Stomach (tissue), 4 donors: ENCODE measurements around the gene TAS2R7.

Experiments
- POLR2AphosphoS5 ChIP-seq, 3 donors: sonication (generic); formaldehyde crosslinking; IDR thresholded peaks; one replicate each; pipeline ENCODE4 v1.6.1; 2016; ENCODE audit warnings: antibody characterized with exemption in 3 of 3
- TF ChIP-seq, protein P1 (sequence below), 7 experiments: fragments of 450-650 bp in 4 of 7; fragments of 200-600 bp in 3 of 7; sonication (generic) in 3 of 7; IDR thresholded peaks; one replicate each; pipeline ENCODE4 v1.5.1; 2016 to 2019; ENCODE audit warnings: antibody characterized with exemption in 7 of 7, control low read depth in 2 of 7, mild to moderate bottlenecking in 1 of 7

DNA sequence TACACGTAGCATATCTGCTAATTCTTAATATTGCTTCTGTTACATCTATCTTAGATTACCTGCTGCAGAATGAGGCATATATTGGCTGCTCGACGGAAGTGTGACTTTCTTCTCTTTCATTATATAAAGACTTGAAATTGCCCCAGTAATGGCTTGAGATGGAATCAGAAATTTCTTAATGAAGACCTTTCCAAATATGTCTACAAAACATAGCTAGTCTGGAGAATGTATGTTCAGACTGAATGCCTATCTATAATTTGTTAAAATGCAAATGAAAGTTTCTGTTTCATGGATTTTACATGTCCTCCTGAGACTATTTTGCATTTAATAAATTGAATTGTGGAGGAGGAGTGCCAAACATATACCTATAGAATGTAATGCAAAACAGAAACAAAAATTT, 23.8 kb upstream of the TAS2R7 start, which contains the start of gene TAS2R10:
- TF ChIP-seq, protein P1, sequence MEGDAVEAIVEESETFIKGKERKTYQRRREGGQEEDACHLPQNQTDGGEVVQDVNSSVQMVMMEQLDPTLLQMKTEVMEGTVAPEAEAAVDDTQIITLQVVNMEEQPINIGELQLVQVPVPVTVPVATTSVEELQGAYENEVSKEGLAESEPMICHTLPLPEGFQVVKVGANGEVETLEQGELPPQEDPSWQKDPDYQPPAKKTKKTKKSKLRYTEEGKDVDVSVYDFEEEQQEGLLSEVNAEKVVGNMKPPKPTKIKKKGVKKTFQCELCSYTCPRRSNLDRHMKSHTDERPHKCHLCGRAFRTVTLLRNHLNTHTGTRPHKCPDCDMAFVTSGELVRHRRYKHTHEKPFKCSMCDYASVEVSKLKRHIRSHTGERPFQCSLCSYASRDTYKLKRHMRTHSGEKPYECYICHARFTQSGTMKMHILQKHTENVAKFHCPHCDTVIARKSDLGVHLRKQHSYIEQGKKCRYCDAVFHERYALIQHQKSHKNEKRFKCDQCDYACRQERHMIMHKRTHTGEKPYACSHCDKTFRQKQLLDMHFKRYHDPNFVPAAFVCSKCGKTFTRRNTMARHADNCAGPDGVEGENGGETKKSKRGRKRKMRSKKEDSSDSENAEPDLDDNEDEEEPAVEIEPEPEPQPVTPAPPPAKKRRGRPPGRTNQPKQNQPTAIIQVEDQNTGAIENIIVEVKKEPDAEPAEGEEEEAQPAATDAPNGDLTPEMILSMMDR (IDR thresholded peaks at IDR 0.05) = no peak
- TF ChIP-seq POLR2AphosphoS5 (IDR thresholded peaks at IDR 0.05) = no peak
